Left ventricle myocardium inferior (tissue), 1 donor: ENCODE measurements around the gene CNTNAP2. TPM values are rescaled to one million over a fixed set of nuclear protein-coding genes. Genes with fewer than 3 reads are reported as not detected.

Experiments used
- DNase-seq: peaks from one replicate; pipeline ENCODE4 v3.0.0-alpha.2; 2020
- H3K27ac ChIP-seq: fragments of 200-600 bp; replicated peaks from 2 replicates; pipeline ENCODE4 v1.8.0; 2021
- H3K27me3 ChIP-seq: fragments of 200-600 bp; 2 replicates; pipeline ENCODE4 v1.8.0; 2021; ENCODE audit warnings: low read depth
- H3K36me3 ChIP-seq: fragments of 200-600 bp; 2 replicates; pipeline ENCODE4 v1.8.0; 2021
- H3K4me1 ChIP-seq: fragments of 200-600 bp; 2 replicates; pipeline ENCODE4 v1.8.0; 2021
- H3K4me3 ChIP-seq: fragments of 200-600 bp; 2 replicates; pipeline ENCODE4 v1.8.0; 2021; ENCODE audit warnings: mild to moderate bottlenecking, moderate library complexity
- H3K9me3 ChIP-seq: fragments of 200-600 bp; replicated peaks from 2 replicates; pipeline ENCODE4 v1.8.0; 2021
- CTCF ChIP-seq: fragments of 200-600 bp; IDR thresholded peaks from 2 replicates; pipeline ENCODE4 v1.8.0; 2021; ENCODE audit warnings: antibody characterized with exemption, mild to moderate bottlenecking, borderline replicate concordance
- intact Hi-C: fragments of 100-400 bp; cut with micrococcal nuclease; formaldehyde crosslinking; loops from one replicate; pipeline ENCODE4 v1.11.0; 2022
- total RNA-seq: library from RNA; stranded (reverse); fragmentation: NEBNext Ultra II Directional; extraction: Animal tissue kit (Norgen Biotek cat#: 25700); gene quantifications from one replicate; pipeline ENCODE4 v1.2.1, GENCODE V29; 2021
- donor health status: DM: no; HTN: yes; CAD: no; lungs with severe emphysema.

The CNTNAP2 gene
- total RNA-seq, 1 donor from 2014 or later, result 0.99 TPM

- H3K4me3 ChIP-seq, result no peak overlapping the region
- intact Hi-C loops, result no loop called here
- H3K36me3 ChIP-seq, result no peaks in the 10 kb centered on the region
- H3K4me1 ChIP-seq, result no peaks in the 10 kb centered on the region
- H3K27ac ChIP-seq, result no peak overlapping the region
- H3K27me3 ChIP-seq, result no peaks in the 10 kb centered on the region
- no peak for TF ChIP-seq CTCF
- no peak for DNase-seq
- H3K9me3 ChIP-seq, result no peaks in the 10 kb centered on the region
Measured at GRCh38 chr7:147971606-147972110, 1855.1 kb downstream of the CNTNAP2 start.

GRCh38 chr7:147978201-147978600 lies 1861.6 kb downstream of the CNTNAP2 start:
- intact Hi-C loops, result no loop called here
- no peaks in the 10 kb centered on the region for H3K36me3 ChIP-seq
- no peaks in the 10 kb centered on the region for H3K4me1 ChIP-seq
- no peaks in the 10 kb centered on the region for H3K27me3 ChIP-seq
- no peak overlapping the region for H3K4me3 ChIP-seq
- no peak for DNase-seq
- H3K27ac ChIP-seq, result no peak overlapping the region
- H3K9me3 ChIP-seq, result no peaks in the 10 kb centered on the region
- no peak for TF ChIP-seq CTCF

- TF ChIP-seq CTCF, result no peak
- Histone ChIP-seq H3K27me3 (no peaks in the 10 kb centered on the region), H3K4me3 (no peak overlapping the region), H3K27ac (no peak overlapping the region), H3K4me1 (no peaks in the 10 kb centered on the region), H3K36me3 (no peaks in the 10 kb centered on the region), H3K9me3 (no peaks in the 10 kb centered on the region)
- no peak for DNase-seq
- intact Hi-C loops, result no loop called here
Measured at GRCh38 chr7:147978651-147979050, 1862.0 kb downstream of the CNTNAP2 start.

DNA sequence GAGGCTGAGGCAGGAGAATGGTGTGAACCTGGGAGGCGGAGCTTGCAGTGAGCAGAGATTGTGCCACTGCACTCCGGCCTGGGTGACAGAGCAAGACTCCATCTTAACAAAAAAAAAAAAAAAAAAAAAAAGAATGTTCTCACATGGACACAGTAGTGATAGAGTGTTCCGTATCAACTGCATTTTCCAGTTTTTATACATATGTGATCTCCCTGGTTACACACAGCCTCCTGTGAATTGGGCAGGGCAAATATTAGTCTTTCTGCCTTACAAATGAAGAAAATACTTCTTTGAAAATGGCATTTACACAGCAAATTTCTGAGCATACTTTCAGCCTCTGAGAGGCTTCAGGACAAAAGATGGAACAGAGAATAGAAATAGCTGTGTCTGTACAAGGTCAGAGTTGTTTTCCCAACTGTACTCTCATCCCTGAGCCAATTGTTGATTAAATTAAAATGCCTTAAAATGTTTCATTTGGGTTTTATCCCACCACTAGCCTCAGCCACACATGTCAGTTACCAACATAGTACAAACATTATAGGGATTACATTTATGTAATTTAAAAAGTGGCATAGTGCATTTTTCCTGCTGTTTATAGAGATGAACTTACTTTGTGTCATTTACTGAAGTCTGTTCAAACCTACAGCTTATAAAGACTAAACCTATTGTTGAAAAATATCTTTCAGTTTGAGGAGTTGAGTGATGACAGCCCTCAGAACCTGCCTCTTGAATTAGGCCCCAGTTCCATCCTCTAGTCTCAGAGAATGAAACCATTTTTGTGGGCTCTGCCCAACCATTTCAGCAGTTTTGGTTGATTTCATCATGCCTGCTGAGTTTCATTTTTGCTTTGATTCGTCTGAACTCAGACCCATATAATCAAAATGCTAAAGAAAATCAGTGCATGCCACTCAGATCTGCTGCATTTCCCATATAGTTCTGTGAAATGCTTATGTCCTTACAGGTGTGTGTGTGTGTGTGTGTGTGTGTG lies 1864.5 kb downstream of the CNTNAP2 start:
- no peak for TF ChIP-seq CTCF
- Histone ChIP-seq H3K4me1 (no peaks in the 10 kb centered on the region), H3K27ac (no peak overlapping the region), H3K36me3 (no peaks in the 10 kb centered on the region), H3K9me3 (no peaks in the 10 kb centered on the region), H3K4me3 (no peak overlapping the region), H3K27me3 (no peaks in the 10 kb centered on the region)
- intact Hi-C loops, result no loop called here
- DNase-seq, result no peak

DNA sequence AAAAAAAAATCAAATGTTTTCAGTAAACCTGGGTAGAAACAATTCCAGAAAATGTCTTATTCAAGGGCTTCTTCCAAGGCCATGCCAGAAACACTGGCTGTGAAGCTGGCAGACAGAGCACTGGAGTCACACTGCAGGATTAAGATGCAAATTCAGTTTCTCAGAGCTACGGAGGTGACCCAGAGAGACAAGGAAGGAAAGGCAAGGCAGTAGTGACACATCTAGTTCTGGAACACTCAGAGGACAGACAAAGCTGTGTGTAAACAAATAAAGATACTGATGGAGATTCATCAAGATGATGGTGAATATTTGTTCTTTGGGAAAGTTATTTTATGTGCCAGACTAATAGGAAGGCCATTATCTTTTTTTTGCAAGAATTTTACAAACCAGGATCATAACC lies 1865.7 kb downstream of the CNTNAP2 start:
- DNase-seq, result no peak
- H3K36me3 ChIP-seq, result no peaks in the 10 kb centered on the region
- no peaks in the 10 kb centered on the region for H3K4me1 ChIP-seq
- intact Hi-C loops, result no loop called here
- no peaks in the 10 kb centered on the region for H3K27me3 ChIP-seq
- H3K27ac ChIP-seq, result no peak overlapping the region
- H3K9me3 ChIP-seq, result no peaks in the 10 kb centered on the region
- TF ChIP-seq CTCF, result no peak
- H3K4me3 ChIP-seq, result no peak overlapping the region
